DMS53 (cell line): ENCODE results near the gene TK1.
A peak's percentile ranks its signal among the peaks of the same experiment; 100 is the strongest.
"Not testable (repeated sequence)": the region's sequence is repeated elsewhere in the genome, so short reads cannot be mapped to it uniquely, and the experiment has no call there.

Experiments
- DNase-seq: peaks from one replicate; lab custom pipeline; 2025; lab: John Stamatoyannopoulos, UW

TK1 gene

DNA sequence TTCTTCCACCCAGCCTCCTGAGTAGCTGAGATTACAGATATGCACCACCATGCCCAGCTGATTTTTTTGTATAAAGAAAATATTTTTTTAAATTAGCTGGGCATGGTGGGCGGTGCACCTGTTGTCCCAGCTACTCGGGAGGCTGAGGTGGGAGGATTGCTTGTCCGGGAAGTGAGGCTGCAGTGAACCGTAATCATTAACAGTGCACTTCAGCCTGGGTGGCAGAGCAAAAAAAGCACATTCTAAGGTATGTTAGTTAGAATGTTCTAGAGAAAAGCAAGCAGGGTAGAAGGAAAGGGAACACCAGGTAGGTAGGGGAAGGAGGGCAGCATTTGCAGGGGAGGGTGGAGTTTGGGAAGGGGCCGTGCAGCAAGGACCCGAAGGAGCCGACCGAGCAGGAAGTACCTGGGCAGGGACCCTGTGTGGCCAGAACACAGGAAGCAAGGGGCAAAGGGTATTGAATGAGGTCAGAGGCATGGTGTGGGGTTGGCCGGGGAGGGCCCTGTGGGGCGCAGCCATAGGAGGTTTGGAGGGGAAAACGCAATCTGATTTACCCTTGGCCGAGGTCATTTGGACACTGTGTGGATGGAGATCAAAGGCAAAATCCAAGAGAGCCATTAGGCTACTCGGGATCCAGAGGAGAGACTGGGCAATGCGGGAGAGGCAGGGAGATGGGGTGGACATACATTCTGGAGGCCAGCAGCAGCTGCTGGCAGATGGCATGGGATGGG, 38.4 kb downstream of the TK1 start:
- no peak for DNase-seq

DNA sequence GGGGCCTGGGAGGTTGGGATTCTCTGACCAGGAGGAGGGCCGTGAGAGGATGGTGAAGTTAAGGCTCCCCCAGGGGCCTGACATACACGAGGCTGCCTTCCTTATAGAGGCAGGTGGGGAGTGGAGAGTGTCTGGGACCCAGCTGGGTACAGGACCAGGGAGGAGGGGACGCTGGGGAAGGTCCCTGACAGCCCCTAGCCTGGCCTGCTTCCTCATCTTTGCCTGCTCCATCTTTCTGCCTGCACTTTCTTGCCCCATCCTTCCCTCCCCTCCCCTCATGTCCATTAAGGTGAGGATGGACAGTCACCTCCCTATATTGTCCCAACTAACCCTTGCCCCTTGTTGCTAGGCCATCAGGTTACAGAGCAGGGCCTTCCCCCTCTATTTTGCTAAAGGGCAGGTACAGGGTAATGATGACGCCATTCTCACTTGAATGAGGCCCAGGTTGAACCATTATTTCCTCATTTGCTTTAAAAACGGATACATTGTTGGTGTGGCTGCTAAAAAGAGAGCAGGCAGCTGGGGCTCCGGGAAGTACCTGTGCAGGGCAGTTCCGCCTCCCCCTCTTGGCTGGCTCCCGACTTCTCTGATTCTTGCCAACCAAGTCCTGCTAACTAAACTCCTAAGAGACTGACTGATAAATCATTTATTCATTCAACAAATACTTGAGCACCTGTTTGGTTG, 39.4 kb downstream of the TK1 start:
- no peak for DNase-seq

DNA sequence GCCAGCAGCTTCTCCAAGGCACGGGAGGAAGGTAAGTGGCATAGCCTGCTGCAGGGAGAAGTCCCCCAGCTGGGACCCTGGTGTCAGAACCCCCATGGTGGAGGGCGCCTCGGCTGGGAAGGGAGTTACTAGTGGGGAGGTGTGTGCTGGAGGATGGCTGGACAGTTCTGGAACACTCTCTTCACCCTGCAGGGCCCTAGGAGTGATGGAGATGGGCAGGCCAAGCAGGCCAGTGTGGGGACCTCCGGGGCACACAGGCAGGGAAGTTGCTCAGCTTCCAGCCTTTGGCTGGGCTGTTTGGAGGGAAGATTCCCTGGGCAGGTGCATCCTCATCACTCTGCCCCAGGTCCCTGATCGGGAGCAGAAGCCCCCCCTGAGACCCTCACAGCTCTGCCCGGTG, 40.0 kb downstream of the TK1 start:
- no peak for DNase-seq

GRCh38 chr17:78146471-78146869, 40.4 kb downstream of the TK1 start:
- no peak for DNase-seq

DNA sequence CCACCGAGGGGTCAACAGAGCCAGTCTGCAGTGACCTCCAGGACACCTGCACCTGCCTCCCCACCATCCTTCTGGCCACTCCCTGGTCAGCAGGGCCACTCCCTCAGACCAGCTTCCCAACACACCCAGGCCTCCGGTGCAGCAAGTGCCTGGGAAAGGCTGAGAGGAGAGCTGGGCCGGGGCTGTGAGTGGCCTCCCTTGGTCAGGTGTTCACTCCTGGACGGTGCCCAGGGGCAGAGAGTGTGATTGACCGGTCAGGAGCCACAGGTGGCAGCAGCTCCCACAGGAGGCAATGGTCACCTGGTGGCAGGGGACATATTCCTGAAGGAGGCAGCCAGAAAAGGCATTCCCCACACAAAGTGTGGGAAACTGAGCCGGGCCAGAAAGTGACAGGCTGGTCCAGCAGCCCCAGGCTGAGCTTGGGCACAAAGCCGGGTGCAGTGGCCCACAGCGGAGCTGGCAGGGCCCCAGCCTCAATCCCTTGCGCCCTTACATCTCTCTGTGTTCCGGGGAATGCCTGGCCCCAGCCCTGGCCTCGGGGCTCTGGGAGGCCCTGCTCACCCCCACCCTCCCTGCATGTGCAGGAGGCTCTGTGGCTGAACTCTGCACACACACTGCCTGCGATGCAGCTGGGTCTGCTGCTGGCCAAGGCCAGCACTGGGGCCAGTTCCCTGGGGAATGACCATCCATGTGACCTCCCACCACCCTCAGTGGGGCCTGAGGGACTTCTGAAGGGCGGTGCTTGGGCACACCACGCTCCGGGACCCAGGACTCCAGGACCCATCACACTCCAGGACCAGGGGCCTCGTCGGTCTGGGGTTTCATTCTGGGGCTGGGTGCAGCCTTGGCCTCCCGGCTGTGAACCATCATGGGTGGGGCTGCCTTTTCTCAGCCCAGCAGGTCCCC, 41.9 kb downstream of the TK1 start:
- no peak for DNase-seq

DNA sequence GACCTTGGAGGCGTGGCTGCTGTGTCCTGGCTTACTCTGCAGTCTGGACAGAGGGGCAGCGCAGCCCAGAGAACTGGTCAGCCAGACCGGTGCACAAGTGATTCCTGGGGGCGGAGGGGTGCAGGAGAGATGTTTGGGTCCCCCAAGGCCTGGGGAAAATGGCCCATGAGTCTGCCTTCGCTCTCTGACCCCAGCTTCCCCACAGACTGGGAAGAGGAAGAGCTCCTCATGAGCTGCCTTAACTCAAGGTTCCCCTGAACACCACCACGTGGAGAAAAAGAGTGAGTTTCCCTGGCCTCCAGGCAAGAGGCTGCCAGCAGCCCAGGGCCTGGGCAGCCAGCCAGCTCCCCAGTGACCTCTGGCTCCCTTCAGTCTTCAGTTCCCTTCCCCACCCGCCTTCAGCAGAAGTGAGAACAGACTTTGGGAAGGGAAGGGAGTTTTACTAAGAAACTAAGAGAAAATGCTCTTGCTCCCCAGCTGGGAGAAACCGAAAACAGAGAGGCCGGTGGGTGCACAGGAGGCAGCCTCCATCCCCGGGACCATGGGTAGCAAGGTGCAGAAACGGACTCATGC, 42.6 kb downstream of the TK1 start:
- peak; percentile 44 for DNase-seq

DNA sequence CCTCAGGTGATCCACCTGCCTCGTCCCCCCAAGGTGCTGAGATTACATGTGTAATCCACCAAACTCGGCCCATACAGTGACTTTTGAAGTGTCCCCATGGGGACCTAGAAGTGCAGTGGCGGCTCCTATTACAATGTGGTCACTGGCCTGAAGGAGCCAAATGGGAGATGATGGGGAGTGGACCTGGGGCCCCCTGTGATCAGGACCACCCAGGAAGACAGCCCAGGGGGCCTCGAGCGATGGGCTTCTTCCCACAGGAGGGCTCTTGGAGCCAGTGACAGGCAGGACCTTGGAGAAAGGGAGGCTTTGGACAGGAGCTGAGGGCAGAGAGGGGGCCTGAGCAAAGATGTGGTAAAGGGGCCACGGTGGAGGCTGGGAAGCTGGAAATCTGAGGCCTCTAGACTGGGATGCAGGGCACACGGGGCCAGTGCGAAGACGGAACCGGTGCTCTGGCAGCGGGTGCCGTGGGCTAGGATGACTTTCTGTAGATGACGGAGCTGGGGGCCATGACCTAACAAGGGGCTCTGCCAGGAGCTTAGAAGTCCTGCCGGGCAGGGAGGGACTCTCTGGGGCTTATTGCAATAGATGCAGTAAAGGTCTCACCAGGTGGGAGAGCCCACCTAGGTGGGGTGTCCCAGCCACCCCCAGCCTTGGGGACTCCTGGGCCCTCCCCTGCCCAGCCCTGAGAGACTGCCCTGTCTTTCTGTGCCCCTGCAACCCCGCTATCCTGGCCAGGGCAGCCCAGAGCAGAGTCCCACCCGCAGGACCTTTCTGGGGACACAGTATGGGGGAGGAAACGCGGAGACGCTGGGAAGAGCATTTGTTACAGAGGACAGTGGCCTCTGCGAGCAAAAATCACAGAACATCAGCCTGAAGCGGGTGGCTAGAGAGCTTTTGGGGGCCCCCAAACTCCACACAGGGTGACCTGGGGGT, 43.4 kb downstream of the TK1 start:
- no peak for DNase-seq

GRCh38 chr17:78142119-78142861, 44.6 kb downstream of the TK1 start:
- peak; percentile 96 for DNase-seq

DNA sequence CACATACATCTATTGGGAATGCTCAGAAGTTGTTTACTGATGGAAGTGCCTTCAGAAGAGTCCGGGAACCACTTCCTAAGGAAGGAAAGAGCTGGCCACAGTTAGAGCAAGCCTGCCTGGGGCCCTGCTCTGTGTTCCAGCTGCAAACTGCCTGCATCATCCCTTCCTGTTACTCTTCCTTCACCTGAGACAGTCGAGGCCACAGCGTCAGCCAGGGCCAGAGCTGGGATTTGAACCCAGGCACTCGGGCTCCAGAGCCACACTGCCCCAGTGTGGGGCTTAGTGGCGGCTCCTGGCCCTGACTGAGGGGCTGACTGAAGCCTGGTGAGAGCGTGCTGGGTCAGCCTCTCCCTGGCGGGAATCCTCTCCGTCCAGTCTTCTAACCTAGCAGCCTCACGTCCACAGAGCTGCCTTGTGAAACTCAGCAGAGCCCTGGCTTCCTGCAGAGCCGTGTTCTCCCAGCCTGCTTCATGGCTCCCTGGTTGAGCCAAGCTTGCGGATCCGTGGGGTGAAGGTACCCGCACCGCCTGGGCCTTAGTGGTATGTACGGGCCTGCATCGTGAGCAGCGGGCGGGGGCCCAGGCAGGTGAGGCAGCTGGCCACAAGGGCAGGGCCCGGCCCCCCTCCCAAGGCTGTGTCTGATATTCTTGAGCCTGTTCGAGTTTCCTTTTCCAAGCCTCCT, 45.3 kb downstream of the TK1 start:
- DNase-seq = no peak

GRCh38 chr17:78140169-78141051, 46.4 kb downstream of the TK1 start:
- DNase-seq = peak; percentile 93

DNA sequence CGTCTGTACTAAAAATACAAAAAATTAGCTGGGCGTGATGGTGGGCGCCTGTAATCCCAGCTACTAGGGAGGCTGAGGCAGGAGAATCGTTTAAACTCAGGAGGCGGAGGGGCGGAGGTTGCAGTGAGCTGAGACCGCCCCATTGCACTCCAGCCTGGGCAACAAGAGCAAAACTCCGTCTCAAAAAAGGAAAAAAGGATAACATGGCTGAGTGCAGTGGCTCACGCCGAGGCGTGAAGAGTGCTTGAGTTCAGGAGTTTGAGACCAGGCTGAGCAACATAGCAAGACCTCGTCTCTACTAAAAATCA, 47.0 kb downstream of the TK1 start:
- DNase-seq = not testable (repeated sequence)

GRCh38 chr17:78138204-78139060, 48.4 kb downstream of the TK1 start:
- DNase-seq = peak; percentile 42

- peak; percentile 52 for DNase-seq
These were observed 49.3 kb downstream of the TK1 start for GRCh38 chr17:78137392-78138203.

DNA sequence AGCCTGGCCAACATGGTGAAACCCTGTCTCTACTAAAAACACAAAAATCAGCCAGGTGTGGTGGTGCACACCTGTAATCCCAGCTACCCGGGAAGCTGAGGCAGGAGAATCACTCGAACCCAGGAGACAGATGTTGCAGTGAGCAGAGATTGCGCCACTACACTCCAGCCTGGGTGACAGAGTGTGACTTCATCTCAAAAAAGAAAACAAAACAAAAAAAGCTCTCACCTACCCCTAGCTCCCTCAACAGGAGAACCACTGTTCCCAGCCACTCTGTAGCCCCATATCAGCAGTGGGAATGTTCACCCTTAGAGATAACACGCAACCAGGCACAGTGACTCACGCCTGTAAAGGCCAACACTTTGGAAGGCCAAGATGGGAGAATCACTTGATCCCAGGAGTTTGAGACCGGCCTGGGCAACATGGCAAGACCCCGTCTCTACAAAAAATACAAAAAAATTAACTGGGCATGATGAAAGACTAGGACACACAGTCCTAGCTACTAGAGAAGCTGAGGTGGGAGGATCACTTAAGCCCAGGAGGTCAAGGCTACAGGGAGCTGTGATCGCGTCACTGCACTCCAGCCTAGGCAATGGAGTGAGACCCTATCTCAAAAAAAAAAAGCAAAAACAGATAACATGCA, 50.9 kb downstream of the TK1 start:
- DNase-seq = no peak

- no peak for DNase-seq
These were observed 51.9 kb downstream of the TK1 start for GRCh38 chr17:78134899-78135385.
